Fibroblast of skin of right biceps (primary cell): Measurements from ENCODE around the gene ZNF782.
"Not testable (repeated sequence)": the region's sequence is repeated elsewhere in the genome, so short reads cannot be mapped to it uniquely, and the experiment has no call there.

Source experiments
- DNase-seq: peaks from one replicate; pipeline ENCODE4 v3.0.0-alpha.2; 2013

Gene ZNF782

DNA sequence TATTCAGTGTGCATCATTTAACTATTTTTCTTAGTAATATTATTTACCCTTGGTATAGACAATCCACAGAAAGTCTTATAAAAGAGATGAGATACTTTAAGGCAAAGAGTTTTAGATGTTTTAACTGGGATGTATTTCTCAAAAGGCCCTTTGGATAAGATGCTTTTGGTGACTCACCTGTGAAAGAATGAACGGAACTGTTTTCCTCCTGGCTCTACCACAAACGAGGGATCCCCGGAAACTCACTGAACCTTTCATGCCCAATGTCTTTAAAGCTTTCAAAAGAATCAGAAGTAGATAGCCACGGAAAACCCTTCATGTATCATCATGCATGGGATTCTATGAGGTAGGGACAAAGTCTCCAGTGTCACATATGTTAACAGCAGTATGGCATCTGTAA is 1.6 kb downstream of the ZNF782 start:
- DNase-seq: no peak

DNA sequence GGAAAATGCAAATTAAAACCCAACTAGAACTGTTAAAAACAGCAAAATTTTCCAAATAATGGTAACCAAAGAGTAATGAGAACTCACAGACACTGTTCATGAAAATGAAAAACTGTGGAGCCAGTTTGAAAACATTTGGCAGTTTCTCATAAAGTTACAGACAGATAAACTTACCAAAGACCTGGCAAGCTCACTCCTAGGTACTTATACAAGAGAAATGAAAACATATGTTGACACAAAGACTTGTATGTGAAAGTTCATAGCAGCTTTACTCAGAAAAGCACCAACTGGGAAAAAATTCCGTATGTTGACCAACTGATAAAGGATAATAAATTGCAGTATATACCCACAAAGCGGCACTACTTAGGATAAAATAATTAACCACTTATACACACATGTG is 10.3 kb downstream of the ZNF782 start:
- DNase-seq: no peak

DNA sequence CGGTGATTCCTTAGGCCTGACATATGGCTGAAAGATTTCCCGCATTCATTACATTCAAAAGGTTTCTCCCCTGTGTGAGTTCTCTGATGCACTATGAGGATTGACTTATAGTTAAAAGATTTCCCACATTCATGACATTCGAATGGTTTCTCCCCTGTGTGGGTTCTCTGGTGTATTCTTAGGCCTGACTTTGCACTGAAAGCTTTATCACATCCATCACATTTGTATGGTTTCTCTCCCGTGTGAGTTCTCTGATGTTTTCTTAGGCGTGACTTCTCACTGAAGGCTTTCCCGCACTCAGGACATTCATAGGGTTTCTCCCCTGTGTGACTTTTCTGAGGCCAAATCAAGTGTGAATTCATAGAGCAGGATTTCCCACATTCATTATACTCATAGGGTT is 35.8 kb downstream of the ZNF782 start:
- no peak for DNase-seq

DNA sequence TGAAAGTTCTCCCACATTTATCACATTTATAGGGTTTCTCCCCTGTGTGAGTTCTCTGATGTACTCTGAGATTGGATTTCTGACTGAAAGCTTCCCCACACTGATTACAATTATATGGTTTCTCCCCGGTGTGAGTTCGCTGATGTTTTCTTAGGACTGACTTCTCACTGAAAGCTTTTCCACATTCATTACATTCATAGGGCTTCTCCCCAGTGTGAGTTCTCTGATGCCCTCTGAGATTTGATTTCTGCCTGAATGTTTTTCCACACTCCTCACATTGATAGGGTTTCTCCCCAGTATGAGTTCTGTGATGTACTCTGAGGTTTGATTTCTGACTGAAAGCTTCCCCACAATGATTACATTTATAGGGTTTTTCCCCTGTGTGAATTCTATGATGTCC is 36.3 kb downstream of the ZNF782 start:
- no peak for DNase-seq

DNA sequence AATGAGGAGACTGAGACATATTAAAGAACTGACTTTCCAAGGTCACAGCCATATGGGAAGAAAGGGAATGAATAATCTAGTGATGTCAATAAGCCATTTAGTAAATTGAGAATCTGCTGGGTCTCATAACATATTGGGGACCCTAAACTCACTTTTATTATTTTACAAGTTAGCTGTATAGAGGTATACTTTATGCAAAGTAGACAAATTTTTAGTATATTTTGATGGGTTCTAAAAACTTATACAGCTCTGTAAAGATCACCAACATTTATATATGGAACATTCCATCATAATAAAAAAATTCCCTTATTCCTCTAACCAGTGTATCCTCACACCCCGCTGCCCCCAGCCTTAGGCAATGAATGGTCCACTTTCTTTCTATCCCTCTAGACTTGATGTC is 40.7 kb downstream of the ZNF782 start:
- no peak for DNase-seq

DNA sequence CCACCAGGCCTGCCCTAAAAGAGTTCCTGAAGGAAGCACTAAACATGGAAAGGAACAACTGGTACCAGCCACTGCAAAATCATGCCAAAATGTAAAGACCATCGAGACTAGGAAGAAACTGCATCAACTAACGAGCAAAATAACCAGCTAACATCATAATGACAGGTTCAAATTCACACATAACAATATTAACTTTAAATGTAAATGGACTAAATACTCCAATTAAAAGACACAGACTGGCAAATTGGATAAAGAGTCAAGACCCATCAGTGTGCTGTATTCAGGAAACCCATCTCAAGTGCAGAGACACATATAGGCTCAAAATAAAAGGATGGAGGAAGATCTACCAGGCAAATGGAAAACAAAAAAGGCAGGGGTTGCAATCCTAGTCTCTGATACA is 55.4 kb downstream of the ZNF782 start:
- DNase-seq: not testable (repeated sequence)

DNA sequence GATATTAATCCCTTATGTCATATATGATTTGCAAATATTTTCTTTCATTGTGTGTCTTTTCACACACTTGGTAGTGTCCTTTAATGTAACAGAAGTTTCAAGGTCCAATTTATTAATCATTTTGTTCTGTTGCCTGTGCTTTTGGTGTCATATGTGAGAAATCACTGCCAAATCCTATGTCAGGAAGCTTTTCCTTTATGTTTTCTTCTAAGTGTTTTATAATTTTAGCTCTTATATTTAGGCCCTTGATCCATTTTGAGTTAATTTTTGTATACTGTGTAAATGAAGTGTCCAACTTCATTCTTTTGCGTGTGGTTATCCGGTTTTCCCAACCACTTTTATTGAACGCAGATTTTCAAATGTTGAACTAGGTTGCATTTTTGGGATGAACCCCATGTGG is 70.3 kb downstream of the ZNF782 start:
- no peak for DNase-seq

DNA sequence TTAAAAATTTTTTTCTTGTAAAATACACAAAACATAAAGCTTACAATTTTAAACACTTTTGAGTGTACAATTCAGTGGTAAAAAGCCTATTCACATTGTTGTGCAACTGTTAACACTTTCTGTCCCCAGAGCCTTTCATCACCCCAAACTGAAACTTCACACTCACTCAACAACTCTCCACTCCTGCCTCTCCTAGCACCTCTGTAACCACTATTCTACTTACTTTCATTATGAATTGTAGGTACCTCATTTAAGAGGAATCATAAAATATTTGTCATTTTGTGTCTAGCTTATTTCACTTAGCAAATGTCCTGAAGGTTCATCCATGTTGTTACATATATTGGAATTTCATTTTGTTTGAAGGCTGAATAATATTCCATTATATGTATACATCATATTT is 72.1 kb downstream of the ZNF782 start:
- DNase-seq: no peak

DNA sequence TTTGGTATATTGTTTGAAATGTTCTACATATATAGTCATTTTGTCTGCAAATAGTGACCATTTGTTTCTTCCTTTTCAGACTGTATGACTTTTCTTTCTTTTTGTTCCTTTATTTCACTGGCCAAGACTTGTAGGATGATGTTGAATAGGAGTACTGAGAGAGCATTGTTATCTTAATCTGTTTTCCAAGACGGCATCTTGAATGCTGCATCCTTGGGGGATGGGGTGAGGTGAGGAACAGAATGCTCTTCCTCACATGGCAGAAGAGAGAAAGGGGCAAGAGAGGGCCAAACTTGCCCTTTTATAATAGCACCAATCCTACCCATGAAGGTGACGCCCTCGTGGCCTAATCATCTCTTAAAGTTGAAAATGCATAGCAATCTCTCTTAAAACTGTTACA is 72.8 kb downstream of the ZNF782 start:
- DNase-seq: no peak

DNA sequence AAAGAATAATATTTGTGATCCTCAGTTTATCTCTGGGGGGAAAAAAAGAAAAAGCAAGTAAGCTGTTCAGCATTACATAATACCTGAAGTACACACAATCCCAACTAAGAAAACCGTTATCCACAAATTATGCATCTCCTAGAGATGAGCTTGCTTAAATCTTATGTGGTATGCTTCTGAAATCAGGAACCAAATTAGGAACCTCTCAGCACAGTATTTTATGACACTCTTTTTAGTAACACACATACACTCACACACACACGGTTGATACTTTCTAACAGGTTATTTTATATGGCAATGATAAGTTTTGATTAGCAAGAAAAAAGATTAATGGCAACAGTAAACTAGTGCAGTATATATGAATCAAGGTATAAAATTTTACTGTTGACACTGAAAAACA is 75.2 kb downstream of the ZNF782 start:
- DNase-seq: no peak

DNA sequence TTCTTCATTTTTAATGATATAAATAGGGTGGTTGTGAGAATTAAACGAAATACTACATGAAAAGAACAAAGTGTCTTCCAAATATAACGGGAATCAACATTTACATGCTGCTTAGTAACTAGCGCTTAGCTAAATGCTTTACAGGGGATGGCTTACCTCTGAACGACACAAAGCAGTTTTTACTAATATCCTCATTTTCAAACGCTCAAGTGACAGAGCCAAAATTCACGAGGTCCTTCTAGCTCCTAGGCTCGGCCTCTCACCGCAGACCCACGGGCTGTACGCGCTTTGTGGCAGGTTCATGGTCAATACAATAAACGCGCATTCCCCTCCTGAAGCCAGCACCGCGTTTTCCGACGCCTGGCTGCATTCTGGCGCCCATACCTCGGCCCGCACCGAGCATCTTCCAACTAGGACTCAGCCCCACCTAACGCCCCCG is 76.9 kb downstream of the ZNF782 start:
- no peak for DNase-seq

DNA sequence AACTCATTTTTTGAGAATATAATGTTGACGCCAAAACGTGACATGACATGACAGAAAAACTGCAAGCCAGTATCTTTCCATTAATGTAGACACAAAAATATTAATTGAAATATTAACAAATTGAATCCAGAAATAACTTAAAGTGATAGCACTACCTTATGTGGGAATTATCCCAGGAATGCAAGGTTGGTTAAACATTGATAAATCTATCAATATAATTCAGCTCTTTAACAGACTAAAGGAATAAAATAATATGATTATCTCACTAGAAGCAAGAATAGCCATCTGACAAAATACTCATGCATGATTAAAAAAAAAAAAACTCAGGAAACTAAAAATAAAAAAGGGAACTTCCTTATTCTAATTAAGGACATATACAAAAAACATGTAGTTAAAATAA is 83.2 kb downstream of the ZNF782 start:
- no peak for DNase-seq

DNA sequence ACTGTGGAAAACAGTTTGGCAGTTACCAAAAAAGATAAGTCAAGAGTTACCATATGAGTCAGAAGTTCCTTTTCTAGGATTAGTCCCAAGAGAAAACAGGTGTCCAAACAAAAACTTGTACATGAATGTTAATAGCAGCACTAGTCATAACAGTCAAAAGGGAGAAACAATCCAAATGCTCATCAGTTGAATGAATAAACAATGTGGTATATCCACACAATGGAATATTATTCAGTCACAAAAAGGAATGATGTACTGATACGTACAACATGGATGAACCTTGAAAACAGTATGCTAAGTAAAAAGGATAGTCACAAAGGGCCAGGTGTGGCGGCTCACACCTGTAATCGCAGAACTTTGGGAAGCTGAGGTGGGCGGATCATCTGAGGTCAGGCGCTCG is 84.3 kb downstream of the ZNF782 start:
- DNase-seq: no peak
